Measurements from ENCODE around the gene KLHL36.
"Not testable (repeated sequence)": the region's sequence is repeated elsewhere in the genome, so short reads cannot be mapped to it uniquely, and the experiment has no call there.

KLHL36 gene

DNA sequence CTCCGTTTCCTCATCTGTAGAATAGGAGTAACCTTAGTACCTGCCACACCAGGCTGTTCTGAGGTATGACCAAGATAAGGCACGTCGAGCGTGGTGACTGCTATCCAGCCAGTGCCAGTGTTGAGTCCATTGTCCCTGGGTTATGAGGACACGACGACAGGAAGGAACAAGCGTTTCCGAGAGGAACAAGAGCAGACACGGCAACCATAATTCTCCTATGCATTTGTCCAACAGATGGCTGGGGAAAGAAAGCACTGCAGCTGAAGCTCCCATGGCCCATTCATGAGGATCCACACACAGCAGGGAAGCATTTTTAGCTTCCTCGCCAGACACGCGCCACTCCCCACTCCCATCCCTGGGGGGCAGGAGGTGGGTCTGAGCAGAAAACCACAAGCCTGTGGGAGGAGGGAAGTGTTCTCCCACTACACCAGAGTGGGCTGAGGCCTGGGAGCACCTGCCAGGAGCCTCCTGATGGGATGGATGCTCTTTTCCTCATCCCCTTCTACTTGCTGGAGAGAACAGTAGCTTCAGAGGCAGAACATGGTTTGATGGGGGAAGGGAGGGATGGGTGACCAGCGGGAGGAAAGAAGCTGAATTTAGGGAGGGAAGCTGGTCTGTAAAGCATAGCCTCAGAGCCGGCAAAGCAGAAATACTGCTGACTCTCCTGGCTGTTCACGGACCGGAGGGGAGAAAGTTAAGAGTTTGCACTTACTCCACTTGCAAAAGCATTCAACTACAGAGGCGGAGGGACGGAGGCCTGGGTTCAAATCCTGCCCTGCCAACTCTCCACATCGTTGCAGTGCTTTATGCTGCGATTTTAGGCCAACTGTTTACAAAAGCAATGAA, 33.1 kb upstream of the KLHL36 start:
- no peak for DNase-seq (ENCODE audit: low spot score)

- no peak for DNase-seq (ENCODE audit: low spot score)
Observed at GRCh38 chr16:84616515-84616914, 31.8 kb upstream of the KLHL36 start.

- no peak for DNase-seq (ENCODE audit: low spot score)
Observed at GRCh38 chr16:84617041-84617790, 31.1 kb upstream of the KLHL36 start.

GRCh38 chr16:84617791-84618580, 30.3 kb upstream of the KLHL36 start, which contains the start of gene COTL1:
Gene COTL1 (minus strand): TSS chr16:84618078. CDS start chr16:84617914, 164 bp downstream.
- peak; percentile 85 for DNase-seq (ENCODE audit: low spot score)

- DNase-seq (ENCODE audit: low spot score), result no peak
Observed at GRCh38 chr16:84618581-84619460, 29.5 kb upstream of the KLHL36 start.

DNA sequence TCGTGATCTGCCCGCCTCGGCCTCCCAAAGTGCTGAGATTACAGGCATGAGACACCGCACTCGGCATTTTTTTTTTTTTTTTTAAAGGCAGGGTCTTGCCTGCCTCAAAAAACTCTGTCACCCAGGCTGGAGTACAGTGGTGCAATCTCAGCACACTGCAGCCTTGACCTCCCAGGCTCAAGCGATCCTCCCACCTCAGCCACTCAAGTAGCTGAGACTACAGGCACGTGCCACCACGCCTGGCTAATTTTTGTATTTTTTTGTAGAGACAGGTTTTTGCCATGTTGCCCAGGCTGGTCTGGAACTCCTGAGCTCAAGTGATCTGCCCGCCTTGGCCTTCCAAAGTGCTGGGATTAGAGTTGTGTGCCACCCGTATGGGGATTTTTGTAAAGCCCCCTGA, 27.4 kb upstream of the KLHL36 start:
- DNase-seq (ENCODE audit: low spot score), result not testable (repeated sequence)

DNA sequence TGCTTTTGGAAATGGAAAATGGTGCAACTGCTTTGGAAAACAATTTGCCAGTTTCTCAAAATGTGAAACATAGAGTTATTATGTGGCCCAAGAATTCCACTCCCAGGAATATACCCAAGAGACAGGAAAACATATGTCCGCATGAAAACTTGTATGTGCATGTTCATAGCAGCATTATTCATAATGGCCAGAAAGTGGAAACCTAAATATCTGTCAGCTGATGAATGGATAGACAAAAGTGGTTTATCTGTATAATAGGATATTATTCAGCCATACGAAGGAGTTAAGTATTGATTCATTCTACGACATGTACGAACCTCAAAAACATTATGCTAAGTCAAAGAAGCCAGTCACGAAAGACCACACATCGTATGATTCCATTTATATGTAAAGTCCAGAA, 22.8 kb upstream of the KLHL36 start:
- DNase-seq (ENCODE audit: low spot score), result no peak

DNA sequence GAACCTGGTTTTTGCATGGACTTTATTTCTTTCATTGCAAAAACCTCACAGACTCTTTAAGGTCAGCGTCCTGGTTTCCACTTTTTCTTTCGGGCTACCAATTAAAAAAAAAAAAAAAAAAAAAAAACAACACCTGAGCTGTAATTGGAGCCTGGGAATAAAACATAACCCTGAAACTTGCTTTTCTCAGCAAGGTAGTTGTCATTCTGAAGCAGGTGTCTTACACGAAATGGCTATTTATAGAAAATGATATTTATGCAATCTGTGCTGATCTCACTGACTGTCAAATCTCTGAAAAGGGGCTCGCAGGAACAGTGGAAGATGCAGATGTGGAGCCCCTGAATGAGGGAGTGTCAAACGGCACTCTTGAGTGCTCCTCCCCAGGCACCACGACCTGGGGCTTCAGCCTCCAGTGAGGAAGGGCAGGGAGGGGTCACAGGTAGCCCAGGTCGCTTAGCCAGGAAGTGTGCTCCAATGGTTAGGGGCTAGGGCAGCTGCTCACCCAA, 20.0 kb upstream of the KLHL36 start:
- no peak for DNase-seq (ENCODE audit: low spot score)

DNA sequence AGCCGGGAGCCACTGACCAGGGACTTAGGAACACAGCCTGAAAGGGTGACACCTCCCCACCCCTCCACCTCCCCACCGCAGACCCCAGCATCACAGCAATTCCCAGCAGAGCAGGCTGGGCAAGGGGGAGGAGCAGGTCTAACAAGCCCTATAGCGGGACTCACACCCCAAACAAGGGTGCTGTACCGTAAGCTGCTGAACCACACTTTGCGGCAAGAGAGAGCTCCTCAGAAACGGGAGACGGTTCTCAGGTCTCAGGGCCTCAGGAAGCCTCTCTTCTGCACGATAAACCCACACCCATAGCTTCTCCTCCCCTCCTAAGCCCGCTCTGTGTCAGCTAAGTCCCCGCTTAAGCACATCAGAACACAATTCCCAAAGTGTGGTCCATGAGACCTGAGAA, 18.7 kb upstream of the KLHL36 start:
- no peak for DNase-seq (ENCODE audit: low spot score)

DNA sequence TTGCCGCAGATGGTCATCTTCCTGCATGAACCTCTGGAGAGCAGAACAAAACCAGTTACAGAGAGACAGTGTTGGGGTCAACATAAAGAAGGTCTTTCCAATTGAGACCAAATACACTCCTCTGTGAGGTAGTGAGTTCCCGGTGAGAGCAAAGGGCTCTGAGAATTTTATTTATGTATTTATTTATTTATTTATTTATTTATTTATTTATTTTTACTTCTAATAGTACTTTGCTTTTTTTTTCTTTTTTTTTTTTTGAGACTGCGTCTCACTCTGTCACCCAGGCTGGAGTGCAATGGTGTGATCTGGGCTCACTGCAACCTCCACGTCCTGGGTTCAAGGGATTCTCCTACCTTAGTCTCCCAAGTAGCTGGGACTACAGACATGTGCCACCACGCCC, 18.3 kb upstream of the KLHL36 start:
- no peak for DNase-seq (ENCODE audit: low spot score)

GRCh38 chr16:84630446-84631152, 17.7 kb upstream of the KLHL36 start:
- DNase-seq (ENCODE audit: low spot score), result no peak

GRCh38 chr16:84631153-84631466, 17.2 kb upstream of the KLHL36 start:
- no peak for DNase-seq (ENCODE audit: low spot score)

- no peak for DNase-seq (ENCODE audit: low spot score)
Observed at GRCh38 chr16:84631886-84632285, 16.4 kb upstream of the KLHL36 start.

DNA sequence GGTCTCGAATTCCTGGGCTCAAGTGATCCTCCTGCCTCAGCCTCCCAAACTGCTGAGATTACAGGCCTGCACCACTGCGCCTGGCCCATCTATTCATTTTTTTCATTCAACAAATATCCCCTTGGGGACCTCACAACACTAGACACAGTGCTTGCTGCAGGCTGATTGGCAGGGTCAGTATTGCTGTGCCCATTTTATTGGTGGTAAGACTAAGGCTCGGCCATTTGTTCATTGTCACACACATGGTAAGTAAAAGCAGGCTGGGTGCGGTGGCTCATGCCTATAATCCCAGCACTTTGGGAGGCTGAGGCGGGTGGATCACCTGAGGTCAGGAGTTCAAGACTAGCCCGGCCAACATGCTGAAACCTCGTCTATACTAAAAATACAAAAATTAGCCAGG, 15.4 kb upstream of the KLHL36 start:
- DNase-seq (ENCODE audit: low spot score), result not testable (repeated sequence)

DNA sequence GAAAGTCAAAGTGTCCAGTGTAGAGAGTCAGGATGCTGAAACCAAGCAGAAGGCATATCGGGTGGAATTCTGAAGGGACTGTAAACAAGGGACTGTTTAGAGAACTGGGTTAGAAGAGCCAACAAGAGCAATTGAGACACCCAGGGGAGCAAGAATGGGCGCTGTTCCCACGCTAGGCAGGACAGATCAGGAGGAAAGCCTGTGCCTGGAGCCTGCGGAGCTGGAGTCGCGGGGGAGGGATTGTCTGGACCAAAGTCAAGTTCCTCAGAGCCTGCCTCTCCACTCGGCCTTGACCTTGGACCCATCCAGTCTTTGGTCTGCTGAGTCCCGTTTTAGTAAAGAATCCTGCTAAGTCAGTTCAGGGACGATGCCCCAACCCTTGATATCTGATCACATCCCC, 14.7 kb upstream of the KLHL36 start:
- DNase-seq (ENCODE audit: low spot score), result no peak

DNA sequence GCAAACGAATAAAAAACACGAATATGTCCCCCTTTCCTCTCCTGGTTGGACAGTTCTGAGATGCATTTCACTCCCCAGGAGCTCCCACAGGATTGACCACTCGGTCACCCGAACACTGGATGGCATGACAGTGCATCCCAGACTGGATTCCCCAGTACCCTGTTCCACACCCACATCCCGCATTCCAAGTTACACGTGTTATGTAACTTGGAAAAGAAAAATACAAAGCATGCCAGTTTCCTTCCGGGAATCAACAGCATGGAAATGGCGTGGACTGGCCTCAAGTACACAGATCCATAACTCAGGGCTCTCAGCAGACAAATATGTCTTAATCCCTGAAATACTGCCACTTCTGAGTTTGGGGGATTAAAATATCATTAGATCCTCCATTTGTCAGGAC, 12.6 kb upstream of the KLHL36 start:
- no peak for DNase-seq (ENCODE audit: low spot score)

DNA sequence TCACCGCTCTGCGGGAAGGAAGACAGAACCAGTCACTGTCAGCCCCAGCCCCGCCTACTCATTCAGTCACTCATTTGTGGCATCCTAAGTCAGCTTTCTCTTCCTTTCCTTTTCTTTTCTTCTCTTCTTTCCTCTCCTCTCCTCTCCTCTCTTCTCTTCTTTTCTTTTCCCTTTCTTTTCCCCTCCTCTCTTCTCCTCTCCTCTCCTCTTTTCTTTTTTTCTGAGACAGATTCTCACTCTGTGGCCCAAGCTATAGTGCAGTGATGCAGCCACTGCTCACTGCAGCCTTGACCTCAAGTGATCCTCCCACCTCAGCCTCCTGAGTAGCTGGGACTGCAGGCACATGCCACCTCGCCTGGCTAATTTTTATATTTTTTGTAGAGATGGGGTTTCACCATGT, 10.6 kb upstream of the KLHL36 start:
- DNase-seq (ENCODE audit: low spot score), result no peak

DNA sequence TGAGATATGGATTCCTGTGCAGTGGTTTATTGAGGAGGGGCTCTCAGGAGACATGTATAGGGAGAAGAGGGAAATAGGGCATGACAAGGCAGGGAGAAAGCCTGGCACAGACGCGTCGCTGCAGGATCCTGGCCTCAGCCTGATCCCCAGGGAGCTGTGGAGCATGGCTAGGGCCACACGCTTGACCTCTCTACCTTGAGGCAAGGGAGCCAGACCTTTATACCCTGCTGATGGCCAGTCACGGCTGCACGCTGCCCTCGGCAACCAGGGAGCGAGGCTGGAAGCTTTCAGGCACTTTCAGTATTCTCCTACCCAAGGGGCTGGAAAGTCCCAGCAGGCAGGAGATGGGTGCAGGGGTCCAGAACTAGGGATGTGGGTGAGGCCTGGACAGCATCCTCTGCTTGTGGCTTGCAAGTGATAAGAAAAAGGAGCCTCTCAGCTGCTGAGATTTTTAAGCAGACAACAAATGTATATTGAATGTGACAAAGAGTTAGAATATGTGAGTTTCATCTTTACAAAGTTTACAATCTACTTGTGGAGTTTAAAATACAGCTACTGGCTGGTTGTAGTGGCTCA, 10.0 kb upstream of the KLHL36 start:
- no peak for DNase-seq (ENCODE audit: low spot score)

GRCh38 chr16:84640145-84640544, 8.2 kb upstream of the KLHL36 start:
- DNase-seq (ENCODE audit: low spot score), result no peak

All from SK-N-DZ (cell line).